Psoas muscle (tissue), 8 donors: ENCODE measurements around the gene CCDC187. TPM values are rescaled to one million over a fixed set of nuclear protein-coding genes. Genes with fewer than 3 reads are reported as not detected.

ENCODE experiments used
- ATAC-seq, 4 donors: fragments of 200-7000 bp; cut with Tn5 transposase; one replicate each; pipeline ENCODE4 v1.9.1; 2020; ENCODE audit warnings: moderate library complexity in 3 of 4, mild to moderate bottlenecking in 2 of 4
- DNase-seq, 2 donors: peaks; one replicate each; pipeline ENCODE4 v3.0.0-alpha.2; 2020
- H3K27ac ChIP-seq: fragments of 200-600 bp; one replicate; pipeline ENCODE4 v1.8.0; 2022
- H3K27me3 ChIP-seq, 3 donors: fragments of 200-600 bp in 1 of 3; one replicate each; pipeline versions ENCODE4 v1.6.1 to v1.8.0; 2013 to 2022; ENCODE audit warnings: low read length in 2 of 3, mild to moderate bottlenecking in 2 of 3, moderate library complexity in 1 of 3; ENCODE audit not compliant: insufficient read depth in 3 of 3
- H3K36me3 ChIP-seq, 2 donors: fragments of 200-600 bp in 1 of 2; one replicate each; pipeline versions ENCODE4 v1.6.1 to v1.8.0; 2013 to 2022; ENCODE audit warnings: low read depth in 1 of 2, mild to moderate bottlenecking in 1 of 2, moderate library complexity in 1 of 2; ENCODE audit not compliant: insufficient read depth in 1 of 2
- H3K4me1 ChIP-seq: fragments of 200-600 bp; one replicate; pipeline ENCODE4 v1.8.0; 2022
- H3K4me3 ChIP-seq: fragments of 200-600 bp; one replicate; pipeline ENCODE4 v1.8.0; 2022; ENCODE audit warnings: mild to moderate bottlenecking
- H3K9me3 ChIP-seq: fragments of 200-600 bp; one replicate; pipeline ENCODE4 v1.8.0; 2022
- CTCF ChIP-seq: fragments of 200-600 bp; IDR thresholded peaks from one replicate; pipeline ENCODE4 v1.8.0; 2022; ENCODE audit warnings: antibody characterized with exemption
- WGBS, 3 donors: extraction: QIAGEN DNeasy Blood & Tissue Kit; methylation state at CpG; one replicate each; pipeline versions ENCODE4 v1.1.6 to v1.1.7; 2013; 5-methylcytosine and 5-hydroxymethylcytosine counted together
- intact Hi-C, 2 donors: fragments of 100-400 bp; cut with DNase I; formaldehyde crosslinking; loops; one replicate each; pipeline versions ENCODE4 v1.11.0 to v1.14.2; 2022
- polyA plus RNA-seq, 3 donors: library from polyadenylated mRNA; stranded (reverse); fragments of 200-250 nt; gene quantifications; one replicate each; pipeline ENCODE4 v1.2.3, GENCODE V29; 2013
- total RNA-seq, 4 donors: library from RNA; stranded (reverse); fragmentation: NEBNext Ultra II Directional in 2 of 4; extraction: Animal tissue kit (Norgen Biotek cat#: 25700) in 2 of 4; gene quantifications; one replicate each; pipeline versions ENCODE4 v1.2.1 to v1.2.4, GENCODE V29; 2021 to 2023
- donor health status: healthy with polysubstance abuse.
- donor health status: DM: no; HTN: no; CAD: no; lungs with moderate emphysema.
- donor health status: Bipolar disorder and iron deficiency.
- donor health status: healthy.
- donor health status: DM: yes; HTN: yes; CAD: no.
- donor health status: DM: no; HTN: no; CAD: no.
- donor health status: DM: no; HTN: no; CAD: no.
- donor health status: DM: yes; HTN: yes; CAD: no.

Gene CCDC187
- total and polyA plus RNA-seq, 7 donors: not detected

GRCh38 chr9:136300016-136300545 is 3.8 kb downstream of the CCDC187 start:
- no peaks in the 10 kb centered on the region for H3K4me1 ChIP-seq
- H3K27me3 ChIP-seq: peaks cover 0 to 53% (median 10%) of the 10 kb centered on the region in 3 donors
- intact Hi-C loops: no loop called here

GRCh38 chr9:136299541-136299940 is 4.4 kb downstream of the CCDC187 start:
- DNase-seq: no peak
- intact Hi-C loops: no loop called here
- 33 to 39% (median 38%) methylated on average over 7 of the region's 7 CpGs for WGBS, 3 donors
- H3K27ac ChIP-seq: no peak overlapping the region
- no peaks in the 10 kb centered on the region for H3K4me1 ChIP-seq
- H3K27me3 ChIP-seq: peaks cover 0 to 49% (median 12%) of the 10 kb centered on the region in 3 donors
- no peaks in the 10 kb centered on the region for H3K9me3 ChIP-seq
- H3K36me3 ChIP-seq: no peaks in the 10 kb centered on the region
- no peak for TF ChIP-seq CTCF
- ATAC-seq: no peak
- H3K4me3 ChIP-seq: no peak overlapping the region

More at GRCh38 chr9:136300016-136300545, 3.8 kb downstream of the CCDC187 start:
- DNase-seq (no peak), ATAC-seq (no peak)
- Histone ChIP-seq H3K9me3 (no peaks in the 10 kb centered on the region), H3K27ac (no peak overlapping the region), H3K36me3 (no peaks in the 10 kb centered on the region), H3K4me3 (no peak overlapping the region)
- 70 to 81% (median 72%) methylated on average over 14 of the region's 14 CpGs for WGBS, 3 donors
- TF ChIP-seq CTCF: no peak

DNA sequence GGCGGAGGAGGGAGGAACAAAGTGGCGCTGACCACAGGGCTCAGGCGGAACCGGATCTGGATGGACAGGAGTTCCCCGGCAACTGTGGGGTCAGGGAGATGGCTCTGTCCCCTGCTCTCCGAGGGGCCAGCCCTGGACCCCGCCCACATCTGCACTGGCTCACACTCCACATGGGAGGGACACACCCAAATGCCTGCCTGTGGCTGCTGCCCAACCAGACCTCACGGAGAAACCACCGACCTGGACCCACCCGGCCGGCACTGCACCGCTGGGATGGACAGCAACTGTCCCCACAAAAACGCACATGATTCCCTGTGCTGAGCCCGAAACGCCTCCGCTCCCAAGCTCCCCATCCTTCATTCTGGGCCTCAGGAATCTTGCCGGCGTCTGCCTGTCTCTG is 4.8 kb downstream of the CCDC187 start:
- TF ChIP-seq CTCF: no peak
- DNase-seq: no peak
- H3K27me3 ChIP-seq: peaks cover 0 to 47% (median 10%) of the 10 kb centered on the region in 3 donors

DNA sequence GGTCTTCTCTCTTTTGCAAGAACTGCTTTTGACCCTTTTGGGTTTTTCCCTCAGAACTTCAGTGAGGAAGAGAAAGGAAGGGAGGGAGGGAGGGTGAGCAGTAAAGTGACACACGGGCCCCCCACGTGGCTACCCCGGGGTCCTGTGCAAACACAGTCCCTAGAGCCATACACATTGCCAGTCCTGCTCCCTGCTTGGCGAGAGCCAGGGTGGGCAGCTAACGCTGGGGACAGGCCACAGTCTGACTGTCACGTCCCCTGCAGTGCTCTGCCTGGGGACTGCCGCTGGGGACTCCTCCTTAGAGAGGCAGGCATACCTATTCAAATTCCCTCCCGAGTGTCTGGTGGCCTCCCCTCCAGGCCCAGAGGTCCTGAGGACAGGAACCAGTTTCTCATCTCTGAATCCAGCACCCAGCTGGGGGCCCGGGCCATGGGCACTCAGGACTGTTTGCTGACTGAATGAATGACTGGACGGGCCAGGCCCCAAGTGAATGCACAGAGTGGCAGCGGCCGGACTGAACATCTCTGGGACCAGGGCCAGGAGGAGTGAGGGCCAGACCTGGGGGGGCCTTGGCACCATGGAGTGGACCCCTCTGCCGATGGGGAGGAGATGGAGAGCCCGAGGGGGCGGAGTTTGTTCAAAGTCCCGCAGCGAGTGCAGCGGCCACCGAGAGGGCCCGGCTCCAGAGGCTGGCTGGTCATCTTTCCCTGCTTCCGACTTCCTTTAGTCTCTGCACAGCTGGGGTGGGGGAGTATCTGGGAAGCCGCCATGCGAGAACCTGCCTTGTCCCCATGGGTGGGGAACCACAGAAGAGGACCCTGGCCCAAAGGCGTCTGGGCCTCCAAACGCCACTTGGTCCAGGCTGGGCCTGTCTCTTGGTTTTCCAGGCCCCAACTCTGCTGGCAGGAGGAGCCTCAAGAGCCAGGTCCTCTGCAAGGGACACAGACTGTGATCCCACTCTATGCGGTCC is 5.8 kb downstream of the CCDC187 start:
- Histone ChIP-seq H3K27ac (no peak overlapping the region), H3K4me1 (no peaks in the 10 kb centered on the region), H3K4me3 (no peak overlapping the region), H3K9me3 (no peaks in the 10 kb centered on the region), H3K36me3 (no peaks in the 10 kb centered on the region), H3K27me3 (peaks cover 0 to 37% (median 10%) of the 10 kb centered on the region in 3 donors)
- DNase-seq (peak in 1 of 2 donors; percentile 46), ATAC-seq (no peak)
- no peak for TF ChIP-seq CTCF
- intact Hi-C loops: no loop called here
- WGBS, 3 donors: 66 to 69% (median 69%) methylated on average over 20 to 26 of the region's 26 CpGs

More for the DNA sequence above, 4.8 kb downstream of the CCDC187 start:
- WGBS, 3 donors: 69 to 73% (median 73%) methylated on average over 17 to 18 of the region's 18 CpGs
- H3K9me3 ChIP-seq: no peaks in the 10 kb centered on the region
- no peak overlapping the region for H3K4me3 ChIP-seq
- no peak overlapping the region for H3K27ac ChIP-seq
- ATAC-seq: no peak
- no peaks in the 10 kb centered on the region for H3K4me1 ChIP-seq
- intact Hi-C loops: no loop called here
- H3K36me3 ChIP-seq: no peaks in the 10 kb centered on the region
